ENCODE measurements around the gene CRIP2. TPM values are rescaled to one million over a fixed set of nuclear protein-coding genes. Genes with fewer than 3 reads are reported as not detected.

Gene CRIP2
- total RNA-seq, 1 donor from 2014 or later = 78.5 TPM

DNA sequence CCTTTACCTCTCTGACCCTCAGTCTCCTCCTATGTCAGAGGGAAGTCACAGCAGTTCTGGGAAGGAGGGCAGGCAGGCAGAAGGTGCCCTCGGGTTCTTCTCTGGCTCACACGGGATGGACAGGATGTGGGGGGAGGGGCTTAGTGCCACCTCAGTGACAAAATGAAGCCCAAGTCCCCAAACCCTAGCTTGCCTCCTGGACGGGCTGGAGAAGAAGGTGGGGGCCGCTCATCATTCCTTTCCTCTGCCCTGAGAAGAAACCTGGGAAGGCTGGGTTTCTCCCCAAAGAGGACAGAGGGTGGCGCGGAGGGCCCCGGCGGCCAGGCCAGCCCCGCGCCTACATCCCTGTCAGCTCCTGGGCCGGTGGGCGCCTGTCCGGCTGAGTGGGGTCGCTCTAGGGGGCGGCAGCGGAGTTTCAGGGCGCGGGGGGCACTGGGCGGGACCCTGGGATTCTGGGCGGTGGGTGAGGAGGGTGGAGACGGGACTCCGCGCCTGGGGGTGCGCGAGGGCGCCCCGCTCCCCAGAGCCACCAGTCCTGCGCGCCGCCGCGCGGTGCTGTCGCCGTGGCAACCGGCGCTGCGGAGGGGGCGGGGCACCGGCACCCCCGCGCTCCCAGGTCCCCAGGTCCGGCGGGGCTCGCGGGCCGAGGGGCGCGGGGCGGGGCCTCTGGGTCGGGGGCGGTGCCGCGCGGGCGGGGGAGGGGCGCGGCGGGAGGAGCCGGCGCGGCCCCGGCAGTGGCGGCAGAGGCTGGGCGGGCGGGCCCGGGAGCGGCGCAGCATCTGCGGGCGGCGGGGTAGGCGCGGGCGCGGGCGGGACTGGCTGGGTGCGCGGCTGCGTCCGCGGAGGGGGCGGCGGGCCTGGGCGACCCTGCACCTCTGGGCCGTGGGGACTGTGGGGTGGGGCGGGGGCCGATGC is 51.5 kb downstream of the CRIP2 start, which contains the start of gene TMEM121:
TSS of gene TMEM121 (plus strand) at position 723 of the 915 bp plus-strand sequence. CDS start 2,252 bp downstream, outside the sequence.
- H3K27me3 Mint-ChIP-seq (ENCODE audit: unreplicated experiment) = peaks cover 11% of the 10 kb centered on the region
- no peaks in the 10 kb centered on the region for H3K9me3 Mint-ChIP-seq (ENCODE audit: unreplicated experiment)
- no peak within 1 kb of the TSS for H3K4me3 Mint-ChIP-seq (ENCODE audit: unreplicated experiment)
- DNase-seq = peak; percentile 63
- H3K4me1 Mint-ChIP-seq (ENCODE audit: low read depth, unreplicated experiment) = no peaks in the 10 kb centered on the region
- TF ChIP-seq, protein P1, sequence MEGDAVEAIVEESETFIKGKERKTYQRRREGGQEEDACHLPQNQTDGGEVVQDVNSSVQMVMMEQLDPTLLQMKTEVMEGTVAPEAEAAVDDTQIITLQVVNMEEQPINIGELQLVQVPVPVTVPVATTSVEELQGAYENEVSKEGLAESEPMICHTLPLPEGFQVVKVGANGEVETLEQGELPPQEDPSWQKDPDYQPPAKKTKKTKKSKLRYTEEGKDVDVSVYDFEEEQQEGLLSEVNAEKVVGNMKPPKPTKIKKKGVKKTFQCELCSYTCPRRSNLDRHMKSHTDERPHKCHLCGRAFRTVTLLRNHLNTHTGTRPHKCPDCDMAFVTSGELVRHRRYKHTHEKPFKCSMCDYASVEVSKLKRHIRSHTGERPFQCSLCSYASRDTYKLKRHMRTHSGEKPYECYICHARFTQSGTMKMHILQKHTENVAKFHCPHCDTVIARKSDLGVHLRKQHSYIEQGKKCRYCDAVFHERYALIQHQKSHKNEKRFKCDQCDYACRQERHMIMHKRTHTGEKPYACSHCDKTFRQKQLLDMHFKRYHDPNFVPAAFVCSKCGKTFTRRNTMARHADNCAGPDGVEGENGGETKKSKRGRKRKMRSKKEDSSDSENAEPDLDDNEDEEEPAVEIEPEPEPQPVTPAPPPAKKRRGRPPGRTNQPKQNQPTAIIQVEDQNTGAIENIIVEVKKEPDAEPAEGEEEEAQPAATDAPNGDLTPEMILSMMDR (IDR thresholded peaks at IDR 0.05; ENCODE audit: partially characterized antibody, unreplicated experiment) = no peak
- H3K36me3 Mint-ChIP-seq (ENCODE audit: unreplicated experiment) = no peaks in the 10 kb centered on the region
- no peak within 1 kb of the TSS for H3K27ac Mint-ChIP-seq (ENCODE audit: unreplicated experiment)

DNA sequence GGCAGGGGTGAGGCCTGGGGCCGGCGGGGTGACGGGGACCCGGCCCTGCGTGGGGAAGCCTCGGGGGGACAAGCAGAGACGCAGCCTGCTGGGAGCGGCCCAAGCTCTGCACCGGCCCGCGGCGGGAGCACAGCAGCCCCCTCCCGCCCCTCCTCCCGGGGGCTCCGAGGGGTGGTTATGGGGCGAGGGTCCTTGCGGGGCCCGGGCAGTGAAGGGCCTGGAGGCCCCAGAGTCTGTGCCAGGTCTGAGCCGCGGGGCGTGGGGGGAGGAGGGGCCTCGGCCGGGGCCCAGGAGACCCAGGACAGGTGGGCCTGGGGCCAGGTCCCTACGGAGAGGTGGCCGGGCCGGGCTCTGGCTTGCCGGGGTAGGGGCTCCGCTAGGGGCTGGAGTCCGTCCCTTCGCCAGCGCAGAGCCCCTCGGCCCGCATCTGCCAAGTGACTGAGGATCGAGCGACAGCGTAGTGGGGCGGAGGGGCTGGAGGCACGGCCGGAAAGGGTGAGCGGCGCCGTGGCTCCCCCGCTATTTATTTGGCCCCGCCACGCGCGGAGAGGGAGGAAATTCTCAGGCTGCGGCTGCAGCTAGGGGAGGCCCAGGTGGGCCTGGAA is 52.3 kb downstream of the CRIP2 start:
- no peak for DNase-seq
- Mint-ChIP-seq H3K9me3 (ENCODE audit: unreplicated experiment) (no peaks in the 10 kb centered on the region), H3K4me1 (ENCODE audit: low read depth, unreplicated experiment) (no peaks in the 10 kb centered on the region), H3K27me3 (ENCODE audit: unreplicated experiment) (peaks cover 11% of the 10 kb centered on the region), H3K27ac (ENCODE audit: unreplicated experiment) (no peak overlapping the region), H3K4me3 (ENCODE audit: unreplicated experiment) (no peak overlapping the region), H3K36me3 (ENCODE audit: unreplicated experiment) (no peaks in the 10 kb centered on the region)
- TF ChIP-seq, protein P1 (IDR thresholded peaks at IDR 0.05; ENCODE audit: partially characterized antibody, unreplicated experiment) = no peak

GRCh38 chr14:105527381-105527825 is 52.8 kb downstream of the CRIP2 start:
- Mint-ChIP-seq H3K4me1 (ENCODE audit: low read depth, unreplicated experiment) (no peaks in the 10 kb centered on the region), H3K4me3 (ENCODE audit: unreplicated experiment) (no peak overlapping the region), H3K36me3 (ENCODE audit: unreplicated experiment) (no peaks in the 10 kb centered on the region), H3K27ac (ENCODE audit: unreplicated experiment) (no peak overlapping the region), H3K27me3 (ENCODE audit: unreplicated experiment) (peaks cover 12% of the 10 kb centered on the region), H3K9me3 (ENCODE audit: unreplicated experiment) (no peaks in the 10 kb centered on the region)
- TF ChIP-seq, protein P1 (IDR thresholded peaks at IDR 0.05; ENCODE audit: partially characterized antibody, unreplicated experiment) = no peak
- no peak for DNase-seq

GRCh38 chr14:105527826-105528585 is 53.4 kb downstream of the CRIP2 start:
- H3K9me3 Mint-ChIP-seq (ENCODE audit: unreplicated experiment) = peaks cover 2% of the 10 kb centered on the region
- no peak overlapping the region for H3K4me3 Mint-ChIP-seq (ENCODE audit: unreplicated experiment)
- no peaks in the 10 kb centered on the region for H3K36me3 Mint-ChIP-seq (ENCODE audit: unreplicated experiment)
- H3K27me3 Mint-ChIP-seq (ENCODE audit: unreplicated experiment) = peaks cover 14% of the 10 kb centered on the region
- TF ChIP-seq, protein P1 (IDR thresholded peaks at IDR 0.05; ENCODE audit: partially characterized antibody, unreplicated experiment) = peak; percentile 75
- no peaks in the 10 kb centered on the region for H3K4me1 Mint-ChIP-seq (ENCODE audit: low read depth, unreplicated experiment)
- H3K27ac Mint-ChIP-seq (ENCODE audit: unreplicated experiment) = no peak overlapping the region
- DNase-seq = peak; percentile 84
